ENCODE data around the gene ITSN1. TPM values are rescaled to one million over a fixed set of nuclear protein-coding genes. Genes with fewer than 3 reads are reported as not detected.
"Not testable (repeated sequence)": the region's sequence is repeated elsewhere in the genome, so short reads cannot be mapped to it uniquely, and the experiment has no call there.

Gene ITSN1
- total RNA-seq, 2 experiments from 2014 or later, result 5.7 to 7.3 TPM

- ChIA-PET POLR2A (no interaction called here), CTCF (interaction anchor here (0.7 to 1.9 kb wide), 3 partner anchors 10 to 296 kb away, joined by 3 to 5 read pairs (median 3); no protein-coding TSS in a partner anchor)
- Mint-ChIP-seq H3K27me3 (no peaks in the 10 kb centered on the region), H3K4me1 (peaks cover 6% of the 10 kb centered on the region), H3K27ac (peak overlapping the region; percentile 70), H3K36me3 (ENCODE audit: low read depth) (peaks cover 64% of the 10 kb centered on the region), H3K4me3 (no peak overlapping the region), H3K9me3 (ENCODE audit: low read depth) (no peaks in the 10 kb centered on the region)
- DNase-seq (no peak), ATAC-seq (no peak)
- intact Hi-C loops (cut with DNase I, micrococcal nuclease), result no loop called here
Measured at GRCh38 chr21:33904041-33904440, 261.7 kb downstream of the ITSN1 start.

GRCh38 chr21:33908760-33909159, 266.5 kb downstream of the ITSN1 start:
- ChIA-PET CTCF (interaction anchor here (1.0 kb wide), 1 partner anchor 16 kb away, joined by 3 read pairs; no protein-coding TSS in a partner anchor), POLR2A (no interaction called here)
- ATAC-seq (peak; percentile 91), DNase-seq (peak; percentile 74)
- no peaks in the 10 kb centered on the region for H3K9me3 Mint-ChIP-seq (ENCODE audit: low read depth)
- peaks cover 65% of the 10 kb centered on the region for H3K36me3 Mint-ChIP-seq (ENCODE audit: low read depth)
- peaks cover 28% of the 10 kb centered on the region for H3K4me1 Mint-ChIP-seq
- H3K4me3 Mint-ChIP-seq, result no peak overlapping the region
- intact Hi-C loops (cut with DNase I, micrococcal nuclease), result no loop called here
- H3K27me3 Mint-ChIP-seq, result no peaks in the 10 kb centered on the region
- peak overlapping the region; percentile 19 for H3K27ac Mint-ChIP-seq

- CTCF ChIA-PET, result no interaction called here
- peaks cover 36% of the 10 kb centered on the region for H3K4me1 Mint-ChIP-seq
- no peak for DNase-seq
- no peak overlapping the region for H3K27ac Mint-ChIP-seq
- ATAC-seq, result no peak
- H3K9me3 Mint-ChIP-seq (ENCODE audit: low read depth), result no peaks in the 10 kb centered on the region
- H3K27me3 Mint-ChIP-seq, result no peaks in the 10 kb centered on the region
- H3K4me3 Mint-ChIP-seq, result no peak overlapping the region
- intact Hi-C loops (cut with DNase I, micrococcal nuclease), result loop anchor here in 1 of 2 experiments (10.0 kb wide), 1 partner anchor 705 kb away; the partner anchor contains the start of gene RCAN1
- POLR2A ChIA-PET, result no interaction called here
- peaks cover 64% of the 10 kb centered on the region for H3K36me3 Mint-ChIP-seq (ENCODE audit: low read depth)
Measured at GRCh38 chr21:33909756-33910155, 267.5 kb downstream of the ITSN1 start.

- H3K4me1 Mint-ChIP-seq, result peaks cover 35% of the 10 kb centered on the region
- ChIA-PET CTCF (interaction anchor here (0.6 to 2.2 kb wide), 6 partner anchors 10 to 448 kb away, joined by 3 to 8 read pairs (median 4); no protein-coding TSS in a partner anchor), POLR2A (interaction anchor here (1.0 kb wide), 1 partner anchor 215 kb away, joined by 3 read pairs; no protein-coding TSS in a partner anchor)
- ATAC-seq, result no peak
- no peaks in the 10 kb centered on the region for H3K27me3 Mint-ChIP-seq
- peak overlapping the region; percentile 72 for H3K27ac Mint-ChIP-seq
- intact Hi-C loops (cut with DNase I, micrococcal nuclease), result loop anchor here in 1 of 2 experiments (10.0 kb wide), 1 partner anchor 701 kb away; the partner anchor contains the start of gene RCAN1
- no peaks in the 10 kb centered on the region for H3K9me3 Mint-ChIP-seq (ENCODE audit: low read depth)
- no peak for DNase-seq
- peaks cover 35% of the 10 kb centered on the region for H3K36me3 Mint-ChIP-seq (ENCODE audit: low read depth)
- H3K4me3 Mint-ChIP-seq, result peak overlapping the region; percentile 89
Measured at GRCh38 chr21:33914188-33914587, 271.9 kb downstream of the ITSN1 start.

GRCh38 chr21:33915368-33916199, 273.3 kb downstream of the ITSN1 start, which contains the start of gene ATP5PO:
Gene ATP5PO (minus strand): TSS chr21:33915804. CDS start chr21:33915763, 41 bp downstream.
- peaks cover 27% of the 10 kb centered on the region for H3K4me1 Mint-ChIP-seq
- POLR2A ChIA-PET, result interaction anchor here (0.6 to 1.0 kb wide), 2 partner anchors 213 to 595 kb away, joined by 3 read pairs; no protein-coding TSS in a partner anchor
- no peaks in the 10 kb centered on the region for H3K9me3 Mint-ChIP-seq (ENCODE audit: low read depth)
- H3K4me3 Mint-ChIP-seq, result peak within 1 kb of the TSS; percentile 89
- intact Hi-C loops (cut with DNase I, micrococcal nuclease), result loop anchor here (1.0 to 10.0 kb wide), 5 partner anchors 33 to 700 kb away; partner anchors contain the start of genes ITSN1 (in 2 of the 2), RCAN1 (in 2 of the 2), GART (in 1 of the 2) and SON (in 1 of the 2)
- peaks cover 28% of the 10 kb centered on the region for H3K36me3 Mint-ChIP-seq (ENCODE audit: low read depth)
- DNase-seq (peak; percentile 98), ATAC-seq (peak; percentile 99)
- H3K27ac Mint-ChIP-seq, result peak within 1 kb of the TSS; percentile 97
- CTCF ChIA-PET, result interaction anchor here (1.1 to 2.2 kb wide), 3 partner anchors 9 to 326 kb away, joined by 3 to 8 read pairs (median 3); no protein-coding TSS in a partner anchor
- H3K27me3 Mint-ChIP-seq, result no peaks in the 10 kb centered on the region

- CTCF ChIA-PET, result interaction anchor here (1.1 kb wide), 1 partner anchor 20 kb away, joined by 3 read pairs; no protein-coding TSS in a partner anchor
- no peaks in the 10 kb centered on the region for H3K9me3 Mint-ChIP-seq (ENCODE audit: low read depth)
- ATAC-seq (peak; percentile 5), DNase-seq (no peak)
- intact Hi-C loops (cut with DNase I, micrococcal nuclease), result loop anchor here (5.0 to 10.0 kb wide), 2 partner anchors 374 to 699 kb away; partner anchors contain the start of genes GART (in 1 of the 2), RCAN1 (in 1 of the 2) and SON (in 1 of the 2)
- H3K27me3 Mint-ChIP-seq, result no peaks in the 10 kb centered on the region
- peaks cover 27% of the 10 kb centered on the region for H3K4me1 Mint-ChIP-seq
- H3K27ac Mint-ChIP-seq, result peak overlapping the region; percentile 86
- POLR2A ChIA-PET, result interaction anchor here (0.6 kb wide), 1 partner anchor 595 kb away, joined by 3 read pairs; no protein-coding TSS in a partner anchor
- H3K36me3 Mint-ChIP-seq (ENCODE audit: low read depth), result peaks cover 23% of the 10 kb centered on the region
- H3K4me3 Mint-ChIP-seq, result peak overlapping the region; percentile 89
Measured at GRCh38 chr21:33916200-33916567, 273.9 kb downstream of the ITSN1 start.

GRCh38 chr21:33917421-33917820, 275.1 kb downstream of the ITSN1 start:
- CTCF ChIA-PET, result interaction anchor here (0.7 kb wide), 1 partner anchor 434 kb away, joined by 4 read pairs; no protein-coding TSS in a partner anchor
- no peak for ATAC-seq
- no peaks in the 10 kb centered on the region for H3K27me3 Mint-ChIP-seq

GRCh38 chr21:33924079-33924765, 281.9 kb downstream of the ITSN1 start:
- peak; percentile 94 for ATAC-seq
- H3K9me3 Mint-ChIP-seq (ENCODE audit: low read depth), result no peaks in the 10 kb centered on the region
- H3K4me3 Mint-ChIP-seq, result no peak overlapping the region
- no peaks in the 10 kb centered on the region for H3K36me3 Mint-ChIP-seq (ENCODE audit: low read depth)
- POLR2A ChIA-PET, result interaction anchor here (0.6 to 2.3 kb wide), 6 partner anchors 23 to 423 kb away, joined by 3 to 17 read pairs (median 6); no protein-coding TSS in a partner anchor
- CTCF ChIA-PET, result interaction anchor here (0.6 to 3.7 kb wide), 72 partner anchors 10 to 442 kb away, joined by 3 to 103 read pairs (median 5); partner anchors contain the start of genes ATP5PO, MRPS6 and SLC5A3
- peaks cover 12% of the 10 kb centered on the region for H3K4me1 Mint-ChIP-seq
- H3K27ac Mint-ChIP-seq, result peak overlapping the region; percentile 51
- intact Hi-C loops (cut with DNase I, micrococcal nuclease), result loop anchor here (1.0 to 5.0 kb wide), 9 partner anchors 51 to 424 kb away; partner anchors contain the start of genes MRPS6 (in 1 of the 2) and SLC5A3 (in 1 of the 2)
- H3K27me3 Mint-ChIP-seq, result no peaks in the 10 kb centered on the region
- peak; percentile 96 for DNase-seq

More at GRCh38 chr21:33917421-33917820, 275.1 kb downstream of the ITSN1 start:
- Mint-ChIP-seq H3K4me3 (no peak overlapping the region), H3K27ac (no peak overlapping the region), H3K4me1 (peaks cover 27% of the 10 kb centered on the region), H3K9me3 (ENCODE audit: low read depth) (no peaks in the 10 kb centered on the region), H3K36me3 (ENCODE audit: low read depth) (peaks cover 21% of the 10 kb centered on the region)
- POLR2A ChIA-PET, result interaction anchor here (0.7 kb wide), 1 partner anchor 103 kb away, joined by 5 read pairs; no protein-coding TSS in a partner anchor
- intact Hi-C loops (cut with DNase I, micrococcal nuclease), result loop anchor here (5.0 to 10.0 kb wide), 2 partner anchors 375 to 697 kb away; partner anchors contain the start of genes GART (in 1 of the 2), RCAN1 (in 1 of the 2) and SON (in 1 of the 2)
- DNase-seq, result no peak

- no peaks in the 10 kb centered on the region for H3K9me3 Mint-ChIP-seq (ENCODE audit: low read depth)
- H3K4me3 Mint-ChIP-seq, result no peak overlapping the region
- DNase-seq, result no peak
- intact Hi-C loops (cut with DNase I, micrococcal nuclease), result loop anchor here (1.0 to 5.0 kb wide), 9 partner anchors 50 to 424 kb away; partner anchors contain the start of genes MRPS6 (in 1 of the 2) and SLC5A3 (in 1 of the 2)
- CTCF ChIA-PET, result interaction anchor here (0.6 to 3.7 kb wide), 65 partner anchors 10 to 442 kb away, joined by 3 to 103 read pairs (median 6); partner anchors contain the start of genes ATP5PO, MRPS6 and SLC5A3
- H3K4me1 Mint-ChIP-seq, result peaks cover 12% of the 10 kb centered on the region
- H3K36me3 Mint-ChIP-seq (ENCODE audit: low read depth), result no peaks in the 10 kb centered on the region
- POLR2A ChIA-PET, result interaction anchor here (0.6 to 2.3 kb wide), 5 partner anchors 23 to 423 kb away, joined by 3 to 17 read pairs (median 6); no protein-coding TSS in a partner anchor
- H3K27ac Mint-ChIP-seq, result no peak overlapping the region
- no peak for ATAC-seq
- H3K27me3 Mint-ChIP-seq, result no peaks in the 10 kb centered on the region
Measured at GRCh38 chr21:33924766-33925100, 282.4 kb downstream of the ITSN1 start.

- H3K27me3 Mint-ChIP-seq; H3K4me3 Mint-ChIP-seq; DNase-seq; ATAC-seq; intact Hi-C loops (cut with DNase I, micrococcal nuclease); H3K9me3 Mint-ChIP-seq (ENCODE audit: low read depth); H3K4me1 Mint-ChIP-seq; H3K36me3 Mint-ChIP-seq (ENCODE audit: low read depth); H3K27ac Mint-ChIP-seq; CTCF ChIA-PET; POLR2A ChIA-PET: not testable (repeated sequence)
Measured at GRCh38 chr21:33926248-33926647, 283.9 kb downstream of the ITSN1 start.
